Endothelial cell (in vitro differentiated cells): Measurements from ENCODE around the gene GPR132. TPM values are rescaled to one million over a fixed set of nuclear protein-coding genes. Genes with fewer than 3 reads are reported as not detected.
"Not testable (repeated sequence)": the region's sequence is repeated elsewhere in the genome, so short reads cannot be mapped to it uniquely, and the experiment has no call there.

Source experiments
- DNase-seq: peaks from one replicate; pipeline ENCODE4 v3.0.0; 2021; ENCODE audit warnings: low spot score
- H3K27ac Mint-ChIP-seq: one replicate; pipeline ENCODE4 v1.8.0; 2021; ENCODE audit warnings: mixed read lengths, inconsistent platforms; ENCODE audit not compliant: unreplicated experiment
- H3K27me3 Mint-ChIP-seq: one replicate; pipeline ENCODE4 v1.8.0; 2021; ENCODE audit warnings: mild to moderate bottlenecking, moderate library complexity, mixed read lengths, inconsistent platforms; ENCODE audit not compliant: unreplicated experiment
- H3K36me3 Mint-ChIP-seq: one replicate; pipeline ENCODE4 v1.8.0; 2021; ENCODE audit warnings: mild to moderate bottlenecking, low read depth, mixed read lengths, inconsistent platforms; ENCODE audit not compliant: unreplicated experiment
- H3K4me1 Mint-ChIP-seq: one replicate; pipeline ENCODE4 v1.8.0; 2021; ENCODE audit warnings: mild to moderate bottlenecking, mixed read lengths, inconsistent platforms; ENCODE audit not compliant: unreplicated experiment
- H3K4me3 Mint-ChIP-seq: one replicate; pipeline ENCODE4 v1.8.0; 2021; ENCODE audit warnings: mild to moderate bottlenecking, mixed read lengths, inconsistent platforms; ENCODE audit not compliant: unreplicated experiment
- H3K9me3 Mint-ChIP-seq: one replicate; pipeline ENCODE4 v1.8.0; 2021; ENCODE audit warnings: mixed read lengths, inconsistent platforms; ENCODE audit not compliant: unreplicated experiment
- total RNA-seq: library from RNA; stranded (reverse); fragmentation: NEBNext Ultra II Directional; extraction: Animal tissue kit (Norgen Biotek cat#: 25700); gene quantifications from one replicate; pipeline ENCODE4 v1.2.1, GENCODE V29; 2021; ENCODE audit not compliant: unreplicated experiment
- TF ChIP-seq, protein P1 (sequence below): fragments of 200-600 bp; sonication (generic); IDR thresholded peaks from one replicate; pipeline ENCODE4 v1.5.0; 2021; ENCODE audit warnings: antibody characterized with exemption; ENCODE audit not compliant: unreplicated experiment

GPR132 gene
- total RNA-seq, 1 donor from 2014 or later, result not detected

DNA sequence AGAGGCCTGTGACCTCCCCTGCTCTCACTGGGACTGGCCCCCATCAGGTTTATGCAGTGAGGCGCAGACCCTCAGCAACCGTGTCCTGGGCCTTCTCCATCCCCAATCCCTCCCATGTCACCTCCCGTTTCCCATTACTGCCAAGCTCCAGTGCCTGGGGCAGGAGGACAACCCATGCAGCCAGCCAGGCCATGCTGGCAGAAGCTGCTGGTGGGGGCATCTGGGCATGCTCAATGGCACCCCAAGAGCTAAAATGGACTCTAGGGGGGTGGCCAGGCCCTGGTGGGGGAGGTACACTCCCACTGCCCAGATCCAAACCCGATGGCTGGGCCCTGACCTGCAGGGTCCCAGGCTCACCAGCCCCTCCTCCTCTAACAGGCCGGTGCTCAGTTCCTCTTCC is 20.5 kb upstream of the GPR132 start:
- Mint-ChIP-seq H3K4me1 (peaks cover 2% of the 10 kb centered on the region), H3K9me3 (no peaks in the 10 kb centered on the region), H3K4me3 (no peak overlapping the region), H3K27me3 (peaks cover 13% of the 10 kb centered on the region), H3K27ac (no peak overlapping the region), H3K36me3 (no peaks in the 10 kb centered on the region)
- no peak for DNase-seq
- TF ChIP-seq, protein P1, sequence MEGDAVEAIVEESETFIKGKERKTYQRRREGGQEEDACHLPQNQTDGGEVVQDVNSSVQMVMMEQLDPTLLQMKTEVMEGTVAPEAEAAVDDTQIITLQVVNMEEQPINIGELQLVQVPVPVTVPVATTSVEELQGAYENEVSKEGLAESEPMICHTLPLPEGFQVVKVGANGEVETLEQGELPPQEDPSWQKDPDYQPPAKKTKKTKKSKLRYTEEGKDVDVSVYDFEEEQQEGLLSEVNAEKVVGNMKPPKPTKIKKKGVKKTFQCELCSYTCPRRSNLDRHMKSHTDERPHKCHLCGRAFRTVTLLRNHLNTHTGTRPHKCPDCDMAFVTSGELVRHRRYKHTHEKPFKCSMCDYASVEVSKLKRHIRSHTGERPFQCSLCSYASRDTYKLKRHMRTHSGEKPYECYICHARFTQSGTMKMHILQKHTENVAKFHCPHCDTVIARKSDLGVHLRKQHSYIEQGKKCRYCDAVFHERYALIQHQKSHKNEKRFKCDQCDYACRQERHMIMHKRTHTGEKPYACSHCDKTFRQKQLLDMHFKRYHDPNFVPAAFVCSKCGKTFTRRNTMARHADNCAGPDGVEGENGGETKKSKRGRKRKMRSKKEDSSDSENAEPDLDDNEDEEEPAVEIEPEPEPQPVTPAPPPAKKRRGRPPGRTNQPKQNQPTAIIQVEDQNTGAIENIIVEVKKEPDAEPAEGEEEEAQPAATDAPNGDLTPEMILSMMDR, result no peak

DNA sequence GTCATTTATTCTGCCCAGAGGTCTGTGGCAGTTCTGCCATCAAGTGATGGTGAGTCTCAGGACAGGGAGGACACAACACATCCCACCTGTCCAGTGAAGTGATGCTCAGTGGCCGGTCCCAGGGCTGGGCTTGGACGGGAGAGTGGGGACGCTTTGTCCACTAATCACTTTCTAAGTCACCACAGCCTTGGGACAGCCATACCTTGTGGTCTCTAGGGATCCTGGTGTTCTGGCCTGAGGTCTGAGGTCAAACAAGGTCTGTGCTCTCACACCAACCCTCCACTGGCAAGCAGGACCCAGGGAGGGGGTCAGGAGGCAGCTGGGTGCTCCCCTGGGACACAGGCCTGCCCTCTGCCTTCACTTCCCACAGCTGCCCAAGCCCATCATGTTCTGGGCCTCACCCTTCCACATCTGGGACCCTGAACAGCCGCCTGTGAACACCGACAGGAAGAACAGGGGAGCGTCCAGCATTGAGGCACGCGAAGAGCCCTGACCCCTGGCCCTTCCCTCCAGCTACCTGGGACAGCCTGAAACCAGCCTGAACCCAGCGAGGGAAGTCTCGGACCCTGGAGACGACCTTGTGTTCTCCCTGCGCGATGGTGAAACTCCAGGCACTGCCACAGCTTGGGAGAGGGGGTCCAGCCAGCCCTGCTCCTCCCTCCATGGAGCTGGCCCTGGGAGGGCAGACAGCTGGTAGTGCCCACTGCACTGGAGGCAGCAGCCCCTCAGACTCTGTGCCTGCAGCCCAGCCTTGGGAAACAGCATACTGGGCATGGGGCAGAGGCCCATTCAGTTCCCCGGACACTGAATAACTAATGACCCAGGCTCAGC is 19.7 kb upstream of the GPR132 start:
- peaks cover 4% of the 10 kb centered on the region for H3K9me3 Mint-ChIP-seq
- TF ChIP-seq, protein P1, result no peak
- peaks cover 4% of the 10 kb centered on the region for H3K36me3 Mint-ChIP-seq
- no peak overlapping the region for H3K4me3 Mint-ChIP-seq
- H3K4me1 Mint-ChIP-seq, result peaks cover 2% of the 10 kb centered on the region
- DNase-seq, result no peak
- H3K27me3 Mint-ChIP-seq, result peaks cover 15% of the 10 kb centered on the region
- H3K27ac Mint-ChIP-seq, result no peak overlapping the region

DNA sequence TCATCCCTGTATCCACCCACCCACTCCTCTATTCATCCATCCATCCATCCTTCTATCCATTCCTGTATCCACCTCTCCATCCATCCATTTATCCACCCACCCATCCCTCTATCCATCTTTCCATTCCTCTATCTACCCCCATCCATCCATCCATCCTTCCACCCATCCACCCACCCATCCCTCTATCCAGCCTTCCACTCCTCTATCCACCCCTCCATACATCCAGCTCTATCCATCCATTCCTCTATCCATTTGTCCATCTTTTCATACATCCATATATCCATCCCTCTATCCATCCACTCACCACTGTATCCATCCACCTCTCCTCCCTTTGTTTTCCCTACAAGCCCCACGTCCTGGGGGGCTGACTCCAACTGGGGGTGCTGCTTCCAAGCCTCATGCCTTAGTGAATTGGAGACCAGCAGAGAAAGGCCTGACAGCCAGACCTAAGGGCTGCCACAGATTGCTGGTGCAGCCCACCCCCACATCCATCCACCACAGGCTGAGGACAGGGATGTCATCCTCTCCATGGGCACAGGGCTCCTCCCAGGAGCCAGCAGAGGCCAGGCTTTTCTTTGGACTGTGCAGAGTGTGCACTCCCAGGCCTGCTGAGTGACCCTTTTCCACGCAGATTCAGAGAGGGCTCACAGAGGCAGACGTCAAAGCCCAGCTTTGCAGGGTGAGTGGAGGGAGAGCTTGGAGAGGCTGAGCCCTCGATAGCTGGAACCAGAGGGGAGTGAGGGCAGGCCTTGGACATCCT is 18.9 kb upstream of the GPR132 start:
- Mint-ChIP-seq H3K27ac (no peak overlapping the region), H3K4me1 (peaks cover 2% of the 10 kb centered on the region), H3K27me3 (peaks cover 16% of the 10 kb centered on the region), H3K4me3 (no peak overlapping the region), H3K9me3 (peaks cover 4% of the 10 kb centered on the region), H3K36me3 (peaks cover 4% of the 10 kb centered on the region)
- no peak for DNase-seq
- TF ChIP-seq, protein P1, result no peak

DNA sequence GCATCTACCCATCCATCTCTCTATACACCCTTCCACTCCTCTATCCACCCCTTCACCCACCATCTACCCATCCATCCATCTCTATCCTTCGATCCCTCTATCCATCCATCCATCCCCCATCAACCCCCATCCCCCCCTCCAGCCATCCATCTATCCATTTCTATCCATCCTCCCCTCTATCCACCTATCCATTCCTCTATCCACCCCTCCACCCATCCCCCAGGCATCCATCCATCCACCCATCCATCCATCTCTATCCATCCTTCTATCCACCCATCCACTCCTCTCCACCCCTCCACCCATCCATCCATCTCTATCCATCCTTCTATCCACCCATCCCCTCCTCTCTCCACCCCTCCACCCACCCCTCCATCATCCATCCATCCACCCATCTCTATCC is 17.5 kb upstream of the GPR132 start:
- peaks cover 4% of the 10 kb centered on the region for H3K9me3 Mint-ChIP-seq
- no peak overlapping the region for H3K4me3 Mint-ChIP-seq
- H3K27ac Mint-ChIP-seq, result no peak overlapping the region
- H3K36me3 Mint-ChIP-seq, result peaks cover 4% of the 10 kb centered on the region
- H3K27me3 Mint-ChIP-seq, result peaks cover 15% of the 10 kb centered on the region
- no peaks in the 10 kb centered on the region for H3K4me1 Mint-ChIP-seq
- DNase-seq, result no peak
- TF ChIP-seq, protein P1, result no peak

DNA sequence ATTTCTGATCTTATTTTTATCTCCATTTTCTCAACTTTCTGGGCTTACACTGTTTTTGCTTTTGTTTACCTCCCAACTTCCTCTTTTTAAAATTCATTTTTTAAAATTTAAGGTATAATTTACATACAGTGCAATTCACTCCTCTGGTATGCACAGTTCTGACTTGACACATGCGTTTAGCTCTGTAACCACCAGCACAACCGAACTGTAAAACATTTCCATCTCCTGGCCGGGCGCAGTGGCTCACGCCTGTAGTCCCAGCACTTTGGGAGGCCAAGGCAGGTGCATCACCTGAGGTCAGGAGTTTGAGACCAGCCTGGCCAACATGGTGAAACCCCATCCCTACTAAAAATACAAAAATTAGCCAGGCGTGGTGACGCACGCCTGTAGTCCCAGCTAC is 16.2 kb upstream of the GPR132 start:
- DNase-seq, H3K4me3 Mint-ChIP-seq, H3K27ac Mint-ChIP-seq, H3K36me3 Mint-ChIP-seq, H3K4me1 Mint-ChIP-seq, H3K9me3 Mint-ChIP-seq: not testable (repeated sequence)
- H3K27me3 Mint-ChIP-seq, result peaks cover 16% of the 10 kb centered on the region
